HG03066 (cell line): Measurements from ENCODE around the gene PLEKHG2.
"Not testable (repeated sequence)": the region's sequence is repeated elsewhere in the genome, so short reads cannot be mapped to it uniquely, and the experiment has no call there.

ENCODE experiments used
- ATAC-seq: cut with Tn5 transposase; IDR thresholded peaks from one replicate; pipeline ENCODE4 v1.9.1; 2021; ENCODE audit warnings: low read depth; ENCODE audit not compliant: unreplicated experiment

PLEKHG2 gene

DNA sequence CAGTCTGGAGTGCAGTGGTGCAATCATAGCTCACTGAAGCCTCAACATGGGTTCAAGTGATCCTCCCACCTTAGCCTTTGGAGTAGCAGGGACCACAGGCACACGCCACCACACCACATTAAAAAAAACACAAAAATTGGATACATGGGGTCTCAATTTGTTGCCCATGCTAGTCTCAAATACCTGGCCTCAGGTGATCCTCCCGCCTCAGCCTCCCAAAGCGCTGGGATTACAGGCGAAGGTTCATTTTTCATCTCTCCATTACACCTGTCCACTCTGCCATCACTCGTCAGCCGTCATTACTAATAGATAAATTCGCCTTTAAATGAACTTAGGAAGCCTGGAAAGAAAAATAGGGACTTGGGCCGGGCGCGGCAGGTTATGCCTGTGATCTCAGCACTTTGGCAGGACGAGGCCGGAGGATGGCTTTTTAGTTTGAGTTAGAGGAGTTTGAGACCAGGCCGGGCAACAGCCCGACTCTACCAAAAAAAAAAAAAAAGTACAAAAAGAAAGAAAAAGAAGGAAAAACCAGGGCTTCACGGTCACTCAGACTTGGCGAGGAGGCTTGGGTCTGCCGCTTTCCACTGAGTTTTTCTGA, 32.2 kb downstream of the PLEKHG2 start:
- ATAC-seq: no peak

DNA sequence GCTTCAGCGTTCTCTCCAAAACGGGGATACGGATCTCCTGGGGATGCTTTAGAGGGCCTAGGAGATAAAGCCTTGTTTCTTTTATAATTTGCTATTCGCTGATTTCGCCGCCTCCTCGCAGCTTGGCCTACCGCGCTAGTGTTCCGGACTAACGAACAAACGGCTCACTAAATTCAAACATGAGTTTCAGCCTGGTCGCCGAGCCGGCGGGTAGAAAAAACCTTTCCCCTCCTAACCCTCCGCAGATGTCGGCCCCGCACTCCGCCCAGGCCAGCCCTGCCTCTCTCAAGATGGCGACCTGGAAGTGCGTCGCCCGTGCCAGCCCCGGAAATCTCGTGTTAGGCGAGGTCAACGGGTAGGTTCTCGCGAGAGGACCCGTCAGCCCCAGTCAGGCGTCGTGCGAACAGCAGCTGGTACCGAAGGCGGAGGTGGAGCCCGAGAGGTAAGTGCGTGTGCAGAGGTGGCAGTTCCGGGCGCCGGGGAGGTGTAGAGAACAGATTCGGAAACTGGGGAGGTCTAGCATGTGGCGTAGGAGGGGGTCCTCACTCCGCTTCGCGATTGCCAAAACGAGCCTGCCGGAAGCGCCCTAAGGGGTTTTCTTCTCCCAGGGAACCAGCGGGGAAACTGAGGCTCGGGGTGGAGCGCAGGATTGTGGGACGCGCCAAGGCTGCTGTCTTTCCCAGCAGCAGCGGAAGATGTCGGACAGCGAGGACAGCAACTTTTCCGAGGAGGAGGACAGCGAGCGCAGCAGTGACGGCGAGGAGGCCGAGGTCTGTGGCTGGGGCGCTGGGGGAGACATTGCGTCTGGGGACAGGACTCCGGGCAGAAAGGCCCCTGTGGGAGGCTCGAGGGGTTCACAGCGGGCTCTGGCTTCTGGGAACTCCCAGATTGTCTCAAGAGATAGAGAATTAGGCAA, 33.0 kb downstream of the PLEKHG2 start, which contains the start of gene SUPT5H:
SUPT5H (plus strand) TSS at position 387 of the 916 bp plus-strand sequence; CDS start at position 696, 309 bp downstream.
- ATAC-seq: peak; percentile 71

DNA sequence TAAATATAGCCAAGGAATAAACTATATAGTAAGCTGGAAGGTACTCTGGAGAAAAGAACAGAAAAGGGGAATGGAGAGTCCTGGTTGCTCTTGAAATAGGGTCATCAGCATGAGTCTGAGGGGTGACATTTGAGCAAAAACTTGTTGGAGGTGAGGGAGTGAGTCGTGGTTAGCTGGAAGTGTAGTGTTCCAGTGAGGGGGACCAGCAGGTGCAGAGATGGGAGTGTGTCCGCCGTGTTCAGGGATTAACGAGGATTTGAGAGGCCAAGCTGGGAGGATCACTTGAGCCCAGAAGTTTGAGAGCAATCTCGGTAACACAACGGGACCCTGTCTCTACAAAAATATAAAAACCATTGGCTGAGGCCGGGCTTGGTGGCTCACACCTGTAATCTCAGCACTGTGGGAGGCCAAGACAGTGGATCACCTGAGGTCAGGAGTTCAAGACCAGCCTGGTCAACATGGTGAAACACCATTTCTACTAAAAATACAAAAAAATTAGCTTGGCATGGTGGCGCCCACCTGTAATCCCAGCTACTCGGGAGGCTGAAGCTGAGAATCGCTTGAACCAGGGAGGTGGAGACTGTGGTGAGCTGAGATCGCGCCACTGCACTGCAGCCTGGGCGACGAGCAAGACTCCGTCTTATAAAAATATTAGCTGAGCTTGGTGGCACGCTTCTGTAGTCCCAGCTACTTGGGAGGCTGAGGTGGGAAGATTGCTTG, 34.1 kb downstream of the PLEKHG2 start:
- ATAC-seq: no peak

DNA sequence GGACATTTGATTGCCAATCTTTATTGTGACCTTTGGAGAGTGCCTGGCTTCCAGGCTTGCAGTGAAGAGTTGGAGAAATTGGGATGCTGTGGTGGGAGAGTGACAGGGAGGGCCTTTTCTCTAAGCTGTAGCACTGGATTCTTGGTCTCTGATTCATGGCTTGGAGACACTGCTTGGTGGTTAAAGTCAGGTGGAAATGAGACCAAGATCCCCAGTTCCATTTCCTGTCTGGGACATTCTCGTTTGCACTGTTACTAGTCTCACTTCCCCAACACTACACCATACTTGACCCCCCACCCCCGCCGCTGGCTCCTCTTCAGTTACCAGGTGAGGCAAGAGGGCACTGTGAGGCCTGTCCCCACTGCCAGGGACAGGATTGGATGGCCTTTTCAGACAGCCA, 35.8 kb downstream of the PLEKHG2 start:
- no peak for ATAC-seq

DNA sequence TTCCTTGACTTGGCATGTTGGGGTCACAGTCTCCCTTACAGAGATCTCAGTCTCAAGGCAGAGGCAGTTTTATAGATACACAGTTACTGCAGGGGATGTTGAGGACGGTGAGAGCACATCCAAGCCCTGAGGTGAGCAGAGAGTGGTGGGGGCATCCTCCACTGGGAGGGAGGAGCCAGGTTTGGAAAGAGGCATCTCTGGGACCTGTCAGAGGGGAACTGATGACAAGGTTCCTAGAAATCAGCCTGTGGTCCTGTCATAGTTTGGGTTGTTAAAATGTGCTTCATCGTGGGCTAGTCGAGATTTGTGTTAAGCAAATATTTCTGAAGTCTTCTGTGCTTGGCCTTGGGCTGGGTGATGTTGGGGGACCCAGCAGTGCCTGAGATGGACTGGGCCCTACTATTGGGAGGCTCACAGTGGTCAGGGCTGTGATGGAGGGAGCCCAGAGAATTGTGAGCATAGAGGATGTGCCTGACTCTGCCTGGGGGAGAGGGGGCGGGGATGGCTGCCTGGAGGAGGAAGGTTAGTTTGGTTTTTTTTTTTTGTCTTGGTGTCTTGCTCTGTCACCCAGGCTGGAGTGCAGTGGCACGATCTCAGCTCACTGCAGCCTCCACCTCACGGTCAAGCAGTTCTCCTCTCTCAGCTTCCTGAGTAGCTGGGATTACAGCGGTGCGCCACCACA, 36.8 kb downstream of the PLEKHG2 start:
- ATAC-seq: no peak

DNA sequence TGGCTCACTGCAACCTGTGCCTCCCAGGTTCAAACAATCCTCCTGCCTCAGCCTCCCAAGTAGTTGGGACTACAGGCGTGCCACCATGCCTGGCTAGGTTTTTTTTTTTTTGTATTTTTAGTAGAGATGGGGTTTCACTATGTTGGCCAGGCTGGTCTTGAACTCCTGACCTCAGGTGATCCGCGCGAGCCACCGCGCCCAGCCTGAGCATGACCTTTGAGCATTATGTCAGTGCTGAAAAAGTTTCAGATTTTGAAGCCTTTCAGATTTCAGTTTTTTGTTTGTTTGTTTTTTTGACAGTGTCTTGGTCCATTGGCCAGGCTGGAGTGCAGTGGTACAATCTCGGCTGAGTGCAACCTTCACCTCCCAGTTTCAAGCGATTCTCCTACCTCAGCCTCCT, 38.8 kb downstream of the PLEKHG2 start:
- not testable (repeated sequence) for ATAC-seq

DNA sequence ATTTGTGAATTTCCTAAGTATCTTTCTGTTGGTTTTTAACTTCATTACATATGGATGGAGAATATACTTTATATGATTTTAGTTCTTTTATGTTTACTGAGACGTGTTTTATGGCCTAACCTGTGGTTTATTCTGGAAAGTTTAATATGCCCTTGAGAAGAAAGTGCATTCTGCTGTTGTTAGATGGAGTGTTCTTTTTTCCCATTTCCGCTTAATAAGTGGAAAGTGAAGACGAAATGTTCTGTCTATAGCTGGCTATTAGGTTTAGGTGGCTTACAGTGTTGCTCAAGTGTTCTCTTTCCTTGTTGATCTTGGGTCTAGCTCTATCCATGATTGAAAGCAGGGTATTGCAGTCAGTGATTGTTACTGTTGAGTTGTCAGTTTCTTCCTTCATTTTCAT, 50.9 kb downstream of the PLEKHG2 start:
- no peak for ATAC-seq

DNA sequence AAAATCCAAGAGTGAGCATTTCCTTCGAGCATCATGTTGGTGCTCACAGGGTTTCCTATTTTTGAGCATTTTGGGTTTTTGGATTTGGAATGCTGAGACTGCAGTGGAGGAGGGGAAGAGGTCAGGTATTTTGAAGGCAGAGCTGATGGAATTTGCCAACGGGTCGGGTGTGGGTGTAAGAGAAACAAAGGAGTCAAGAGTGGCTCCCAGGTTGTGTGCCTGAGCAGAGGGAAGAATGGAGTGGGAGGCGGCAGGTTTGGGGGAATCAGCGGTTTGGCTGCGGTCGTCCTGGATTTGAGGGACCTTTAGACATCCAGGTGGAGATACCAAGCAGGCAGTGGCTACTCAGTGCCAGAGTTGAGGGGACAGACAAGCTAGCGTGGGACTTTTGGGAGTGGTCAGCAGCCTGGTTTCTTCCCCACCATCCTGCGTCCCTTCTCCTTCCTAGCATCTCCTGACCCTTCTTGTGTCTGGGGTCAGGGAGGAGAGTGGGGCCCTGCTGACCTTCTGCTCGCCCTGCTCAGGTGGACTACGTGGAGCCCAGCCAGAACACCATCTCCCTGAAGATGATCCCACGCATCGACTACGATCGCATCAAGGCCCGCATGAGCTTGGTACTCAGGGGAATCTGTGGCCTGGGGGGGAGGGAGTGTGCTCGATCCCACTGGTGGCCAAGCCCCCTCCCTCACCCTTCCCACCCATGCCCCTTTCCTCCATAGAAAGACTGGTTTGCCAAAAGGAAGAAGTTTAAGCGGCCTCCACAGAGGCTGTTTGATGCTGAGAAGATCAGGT, 53.7 kb downstream of the PLEKHG2 start:
- ATAC-seq: no peak

DNA sequence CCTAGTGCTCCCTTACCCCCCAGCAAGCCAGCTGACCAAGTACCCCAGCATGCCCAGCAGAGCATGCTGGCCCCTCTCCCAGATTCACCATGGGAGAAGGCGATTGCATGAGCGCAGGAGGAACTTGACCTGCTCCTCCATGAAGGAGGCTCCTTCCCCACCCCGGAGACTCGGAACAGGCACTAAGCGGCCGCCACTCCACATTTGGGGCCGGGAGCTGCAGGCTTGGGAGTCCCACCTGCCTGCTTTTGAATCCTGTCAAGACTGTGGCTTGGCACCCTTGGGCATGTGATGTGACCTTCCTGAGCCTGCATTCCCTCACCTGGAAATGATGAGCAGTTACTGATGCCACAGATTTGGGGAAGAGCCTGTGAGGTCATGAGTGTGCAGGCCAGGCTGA, 55.5 kb downstream of the PLEKHG2 start:
- ATAC-seq: no peak

DNA sequence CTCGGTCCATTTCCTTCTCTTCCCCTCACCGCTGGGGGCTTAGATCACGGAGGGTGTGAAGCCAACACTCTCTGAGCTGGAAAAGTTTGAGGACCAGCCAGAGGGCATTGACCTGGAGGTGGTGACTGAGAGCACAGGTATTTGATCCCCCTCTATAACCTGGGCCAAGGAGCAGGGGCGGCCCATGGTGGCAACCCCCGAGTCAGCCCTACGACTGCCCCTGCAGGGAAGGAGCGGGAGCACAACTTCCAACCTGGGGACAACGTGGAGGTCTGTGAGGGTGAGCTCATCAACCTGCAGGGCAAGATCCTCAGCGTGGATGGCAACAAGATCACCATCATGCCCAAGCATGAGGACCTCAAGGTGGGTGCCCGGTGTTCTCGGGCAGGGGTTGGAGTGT, 56.6 kb downstream of the PLEKHG2 start:
- ATAC-seq: no peak

DNA sequence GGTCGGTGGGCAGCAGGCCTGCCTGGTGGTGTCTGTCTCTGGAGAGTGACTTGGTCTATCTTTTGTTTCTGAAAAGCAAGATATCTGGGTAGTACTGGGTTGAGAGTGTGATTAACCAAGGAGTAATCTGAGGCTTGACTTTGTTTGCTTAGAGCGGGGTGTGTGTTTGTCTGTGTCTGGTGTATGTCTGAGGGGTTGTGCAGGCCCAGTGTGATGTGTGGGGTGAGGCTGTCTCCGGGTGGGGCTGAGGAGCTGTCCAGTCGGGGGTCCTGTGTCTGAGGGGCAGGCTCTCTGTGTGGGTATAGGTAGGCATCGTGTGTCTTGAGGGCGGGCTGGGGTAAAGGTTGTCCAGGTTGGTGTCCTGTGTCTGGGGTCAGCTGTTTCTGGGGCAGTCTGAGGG, 57.1 kb downstream of the PLEKHG2 start:
- ATAC-seq: no peak

DNA sequence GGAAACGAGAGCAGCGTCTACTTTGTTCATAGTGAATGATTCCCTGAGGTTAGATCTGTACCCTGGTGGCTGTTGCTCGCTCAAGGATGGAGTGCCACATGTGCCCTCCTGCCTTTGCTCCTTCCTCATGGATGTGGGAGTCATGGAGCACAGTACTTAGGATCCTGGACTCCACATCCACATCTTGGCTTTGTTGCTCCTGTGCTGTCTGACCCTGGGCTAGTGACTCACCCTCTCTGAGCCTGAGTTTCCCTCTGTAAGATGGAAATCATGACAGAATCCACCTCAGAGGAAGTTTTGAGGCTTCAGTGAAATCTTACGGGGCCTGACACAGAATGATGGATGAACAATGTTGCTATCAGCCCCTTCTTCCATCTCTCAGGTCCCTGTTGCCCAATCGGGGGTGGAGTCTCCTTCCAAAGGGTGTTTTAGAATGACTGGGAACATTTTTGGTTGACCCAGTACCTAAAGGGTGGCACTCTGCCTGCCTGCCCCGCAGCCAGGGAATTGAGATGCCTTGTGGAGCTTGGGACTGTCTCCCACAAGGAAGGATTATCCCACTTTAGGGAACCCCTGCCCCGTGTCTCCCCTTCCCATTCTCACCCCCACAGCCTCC, 58.4 kb downstream of the PLEKHG2 start:
- no peak for ATAC-seq

DNA sequence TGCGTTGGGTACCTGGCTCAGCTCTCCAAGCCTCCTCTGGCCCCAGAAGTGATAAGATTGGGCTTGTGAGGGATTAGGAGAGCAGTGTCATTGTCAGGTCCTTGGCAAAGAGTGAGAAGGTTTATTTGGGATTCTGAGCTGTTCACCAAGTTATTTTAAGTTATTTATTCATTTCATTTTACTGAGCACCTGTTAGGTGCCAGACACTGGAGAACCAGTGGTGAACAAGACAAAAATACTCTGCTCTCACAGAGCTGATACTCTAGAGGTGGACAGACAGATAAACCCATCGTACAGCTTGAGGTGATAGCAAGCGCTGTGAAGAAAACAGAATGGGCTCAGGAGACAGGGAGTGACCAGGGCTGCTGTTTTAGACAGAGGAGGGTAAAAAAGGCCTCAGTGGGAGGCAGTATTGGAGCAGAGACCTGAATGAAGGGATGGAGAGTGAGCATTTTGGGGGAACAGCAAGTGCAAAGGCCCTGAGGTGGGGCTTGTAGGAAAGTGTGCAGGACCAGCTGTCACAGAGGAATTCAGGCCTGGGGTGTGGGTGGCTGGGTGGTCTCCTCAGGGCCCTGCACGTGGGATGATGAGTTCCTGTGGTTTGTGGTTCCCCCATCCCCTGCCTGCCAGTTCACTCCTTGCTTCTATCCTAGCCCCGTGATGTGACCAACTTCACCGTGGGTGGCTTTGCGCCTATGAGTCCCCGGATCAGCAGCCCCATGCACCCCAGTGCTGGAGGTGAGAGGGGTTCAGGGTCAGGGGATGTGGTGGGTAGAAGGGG, 59.5 kb downstream of the PLEKHG2 start:
- no peak for ATAC-seq

DNA sequence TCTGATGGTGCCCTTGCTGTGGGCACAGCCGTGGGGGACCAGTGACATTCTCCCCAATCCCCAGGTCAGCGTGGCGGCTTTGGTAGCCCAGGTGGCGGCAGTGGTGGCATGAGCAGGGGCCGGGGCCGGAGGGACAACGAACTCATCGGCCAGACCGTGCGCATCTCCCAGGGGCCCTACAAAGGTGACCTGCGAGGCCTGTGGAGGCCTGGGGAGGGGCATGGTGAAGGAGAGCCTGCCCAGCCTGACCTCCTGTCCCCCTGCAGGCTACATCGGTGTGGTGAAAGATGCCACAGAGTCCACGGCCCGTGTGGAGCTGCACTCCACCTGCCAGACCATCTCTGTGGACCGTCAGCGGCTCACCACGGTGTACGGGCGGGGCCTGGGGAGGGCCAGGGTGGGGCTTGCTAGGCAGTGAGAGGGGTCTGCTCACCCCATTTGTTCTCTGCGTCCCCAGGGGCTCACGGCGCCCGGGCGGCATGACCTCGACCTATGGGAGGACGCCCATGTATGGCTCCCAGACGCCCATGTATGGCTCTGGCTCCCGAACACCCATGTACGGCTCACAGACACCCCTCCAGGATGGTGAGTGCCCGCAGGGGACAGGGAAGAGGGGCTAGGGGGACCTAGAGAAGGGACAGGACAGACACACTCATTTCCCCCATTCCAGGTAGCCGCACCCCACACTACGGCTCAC, 60.4 kb downstream of the PLEKHG2 start:
- ATAC-seq: no peak

DNA sequence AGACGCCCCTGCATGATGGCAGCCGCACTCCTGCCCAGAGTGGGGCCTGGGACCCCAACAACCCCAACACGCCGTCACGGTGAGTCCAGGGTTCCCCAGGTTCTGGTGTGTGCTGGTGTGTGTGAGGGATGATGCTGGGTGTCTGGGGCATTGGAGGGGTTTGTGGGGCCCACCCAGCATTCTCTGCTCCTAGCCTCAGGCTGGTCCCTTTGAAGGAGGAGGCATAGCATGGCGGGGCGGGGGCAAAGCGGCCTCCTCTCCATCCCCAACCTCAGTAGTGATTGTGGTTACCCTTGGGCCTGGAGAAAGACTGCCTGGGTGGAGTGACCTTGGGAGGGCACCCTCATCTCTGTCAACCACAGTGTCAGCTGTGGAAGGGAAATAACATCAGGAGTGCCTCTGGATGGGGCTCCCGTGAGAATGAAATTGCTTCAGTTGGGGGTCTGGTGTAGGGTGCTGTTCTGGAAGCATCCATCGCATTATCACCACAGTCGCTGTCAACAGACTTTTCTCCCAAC, 61.0 kb downstream of the PLEKHG2 start:
- no peak for ATAC-seq

DNA sequence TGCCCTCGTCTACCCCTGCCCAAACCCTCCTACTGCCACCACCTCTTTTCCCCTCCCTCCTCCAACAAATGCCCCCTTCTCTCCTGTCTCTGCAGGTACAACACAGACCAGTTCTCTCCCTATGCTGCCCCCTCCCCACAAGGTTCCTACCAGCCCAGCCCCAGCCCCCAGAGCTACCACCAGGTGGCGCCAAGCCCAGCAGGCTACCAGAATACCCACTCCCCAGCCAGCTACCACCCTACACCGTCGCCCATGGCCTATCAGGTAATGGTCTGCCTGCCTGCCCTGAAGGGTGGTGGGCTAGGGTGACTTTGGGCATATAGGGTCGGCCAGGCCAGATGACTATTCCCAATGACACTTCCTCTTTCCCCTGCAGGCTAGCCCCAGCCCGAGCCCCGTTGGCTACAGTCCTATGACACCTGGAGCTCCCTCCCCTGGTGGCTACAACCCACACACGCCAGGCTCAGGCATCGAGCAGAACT, 61.7 kb downstream of the PLEKHG2 start:
- no peak for ATAC-seq

DNA sequence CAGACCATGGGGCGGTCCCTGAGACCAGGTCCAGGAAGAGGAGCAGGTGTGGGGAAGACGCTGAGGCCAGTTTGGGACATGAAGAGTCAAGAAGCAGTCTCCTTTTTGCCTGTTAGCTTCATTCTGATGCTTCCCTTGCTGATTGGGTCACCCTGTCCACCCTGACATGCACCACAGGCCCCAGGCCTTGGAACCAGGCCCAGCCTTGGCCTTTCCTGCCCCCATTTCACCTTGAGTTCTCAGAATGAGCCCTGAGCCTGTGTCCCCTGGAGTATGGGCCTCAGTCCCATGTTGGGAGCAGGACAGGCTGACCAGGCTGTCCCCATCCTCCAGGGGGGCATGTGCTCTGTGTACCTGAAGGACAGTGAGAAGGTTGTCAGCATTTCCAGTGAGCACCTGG, 63.3 kb downstream of the PLEKHG2 start:
- no peak for ATAC-seq
